Measurements from ENCODE around the gene TEAD4.

Gene TEAD4

DNA sequence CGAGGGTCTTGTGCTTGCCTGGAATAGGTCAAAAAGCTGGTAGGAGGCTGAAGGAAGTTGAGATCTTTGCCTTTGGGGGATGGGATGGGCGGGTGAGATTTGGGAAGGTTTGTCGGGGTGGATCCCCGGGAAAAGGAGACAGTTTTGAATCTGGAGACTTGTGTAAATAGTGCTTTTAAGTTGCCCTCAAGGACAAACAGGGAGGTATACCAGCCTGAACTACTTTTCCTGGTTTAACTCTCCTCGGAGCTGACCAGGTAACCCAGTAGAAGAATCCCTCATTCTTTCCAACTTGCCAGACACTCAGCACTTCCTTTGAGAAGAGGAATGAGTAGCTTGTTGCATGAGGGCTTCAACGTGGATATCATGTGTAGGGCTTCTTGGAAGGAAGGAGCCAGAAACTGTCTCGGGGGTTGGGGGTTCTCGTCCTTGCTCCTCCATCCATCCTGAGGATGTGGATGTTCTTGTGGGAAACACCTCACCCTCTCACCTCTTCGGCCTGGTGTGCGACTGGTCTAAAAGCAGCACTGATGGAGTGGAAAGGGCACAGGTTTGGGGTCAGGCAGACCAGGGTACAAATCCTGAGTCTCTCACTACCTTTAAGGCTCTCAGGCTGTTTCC is 1.9 kb downstream of the TEAD4 start:
- DNase-seq = no peak

DNA sequence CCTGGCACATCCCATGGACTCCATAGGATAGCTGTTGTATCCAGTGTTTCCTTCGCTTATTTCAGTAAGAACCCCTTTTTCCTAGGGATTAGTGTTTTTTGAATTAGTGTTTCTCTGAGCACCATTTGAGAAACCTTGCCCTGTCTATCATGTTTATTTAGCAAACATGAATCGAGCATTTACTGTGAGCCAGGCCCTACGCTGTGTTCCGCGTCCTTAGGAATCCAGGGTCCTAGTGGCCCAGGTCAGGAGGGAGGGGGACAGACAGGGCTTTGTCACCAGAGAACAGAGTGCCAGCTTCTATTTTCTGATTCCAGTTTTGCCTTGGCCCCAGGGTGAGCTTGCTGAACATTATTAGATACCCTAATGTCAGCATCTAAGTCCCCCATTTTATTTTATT is 2.5 kb downstream of the TEAD4 start:
- DNase-seq = no peak

DNA sequence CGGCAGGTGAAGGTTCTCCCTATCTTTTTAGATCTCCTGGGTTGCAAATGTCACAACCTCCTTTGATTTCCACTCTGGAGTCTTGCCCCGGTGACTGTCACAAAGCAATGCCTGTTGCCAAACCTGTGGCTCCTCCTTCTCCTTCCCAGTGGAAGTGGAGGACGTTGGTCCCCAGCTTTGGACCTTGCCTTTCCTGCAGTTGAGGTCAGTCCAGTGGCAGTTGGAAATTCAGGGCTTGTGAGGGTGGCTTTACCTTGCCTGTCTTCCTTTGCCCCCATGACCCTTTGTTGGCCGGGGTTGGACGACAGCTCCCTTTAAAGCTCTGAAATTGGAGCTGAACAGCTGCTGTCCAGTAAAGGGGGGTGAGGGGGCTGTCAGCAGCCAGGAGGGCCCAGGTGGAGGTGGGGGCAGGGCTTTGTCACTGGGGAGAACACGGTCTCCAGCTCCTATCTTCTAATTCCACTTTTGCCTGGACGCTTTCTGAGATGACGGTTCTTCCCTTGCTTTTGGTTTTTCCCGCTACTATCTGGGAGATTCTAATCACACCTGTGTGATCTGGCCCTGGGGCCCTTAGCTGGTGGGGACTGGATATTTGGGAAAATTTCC is 4.1 kb downstream of the TEAD4 start:
- DNase-seq = no peak

GRCh38 chr12:2963760-2964292 is 4.6 kb downstream of the TEAD4 start:
- DNase-seq = no peak

GRCh38 chr12:2967651-2968050 is 8.5 kb downstream of the TEAD4 start:
- no peak for DNase-seq

GRCh38 chr12:2970744-2971143 is 11.5 kb downstream of the TEAD4 start:
- no peak for DNase-seq

- DNase-seq = no peak
These were observed 14.4 kb downstream of the TEAD4 start for GRCh38 chr12:2973566-2973965.

- DNase-seq = no peak
These were observed 15.4 kb downstream of the TEAD4 start for GRCh38 chr12:2974560-2974971.

GRCh38 chr12:2976581-2976996 is 17.4 kb downstream of the TEAD4 start:
- DNase-seq = no peak

DNA sequence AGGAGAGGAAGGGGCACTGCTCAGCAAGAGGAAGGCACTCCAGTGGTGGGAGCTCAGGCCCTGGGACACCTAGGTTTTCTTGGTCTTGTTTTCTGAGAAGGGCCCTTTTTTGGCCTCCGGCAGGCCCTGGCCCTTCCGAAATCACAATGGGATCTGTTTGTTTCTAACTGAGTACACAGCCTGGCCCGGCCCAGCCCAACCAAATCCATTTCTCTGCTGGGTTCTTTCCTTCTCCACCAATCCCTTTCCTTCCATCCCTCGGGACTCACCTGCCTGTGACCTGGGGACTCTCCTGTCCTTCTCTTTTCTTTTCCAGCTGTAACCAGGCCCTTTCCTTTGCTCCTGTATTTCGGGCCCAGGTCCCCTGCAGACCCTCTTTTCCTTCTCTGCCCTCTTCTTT is 18.6 kb downstream of the TEAD4 start:
- DNase-seq = no peak

DNA sequence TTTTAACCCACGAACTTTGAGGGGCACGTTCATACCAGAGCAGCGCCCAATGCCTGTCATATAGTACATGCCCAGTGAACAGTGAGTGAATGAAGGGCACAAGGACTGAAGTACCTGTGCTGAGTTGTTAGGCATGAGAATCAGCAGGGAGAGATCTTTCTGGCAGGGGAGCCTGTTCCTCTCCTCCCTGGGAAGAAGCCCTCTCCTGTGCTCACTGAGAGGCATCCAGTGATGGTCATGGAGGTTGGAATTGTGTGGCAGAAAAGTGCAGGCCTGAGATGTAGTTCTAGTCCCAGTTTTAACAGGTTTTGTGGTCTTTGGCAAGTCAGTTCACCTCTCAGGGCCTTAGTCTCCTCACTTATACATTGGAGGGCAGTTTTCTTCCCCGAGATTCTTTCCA is 20.6 kb downstream of the TEAD4 start:
- no peak for DNase-seq

GRCh38 chr12:2980630-2981029 is 21.4 kb downstream of the TEAD4 start:
- no peak for DNase-seq

GRCh38 chr12:2982361-2982760 is 23.2 kb downstream of the TEAD4 start:
- DNase-seq = no peak

- no peak for DNase-seq
These were observed 25.1 kb downstream of the TEAD4 start for GRCh38 chr12:2984249-2984648.

GRCh38 chr12:2984698-2985097 is 25.5 kb downstream of the TEAD4 start:
- DNase-seq = no peak

DNA sequence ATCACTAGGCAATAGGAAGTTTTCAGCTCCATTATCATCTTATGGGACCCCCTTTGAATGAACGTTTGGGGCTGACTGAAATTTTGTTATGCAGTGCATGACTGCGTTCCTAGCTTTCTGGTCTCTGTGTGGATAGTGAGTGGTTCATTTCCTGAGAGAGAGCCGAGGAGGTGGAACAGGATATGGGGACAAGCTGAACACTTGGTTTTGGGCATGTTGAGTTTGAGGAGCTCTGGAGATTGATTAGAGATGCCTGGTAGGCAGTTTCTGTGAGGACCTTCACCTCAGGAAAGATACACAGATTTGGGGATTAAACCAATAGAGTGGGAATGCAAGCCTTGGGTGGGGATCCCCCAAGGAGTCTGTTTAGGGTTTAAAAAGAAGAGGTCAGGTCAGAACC is 27.7 kb downstream of the TEAD4 start:
- DNase-seq = no peak

DNA sequence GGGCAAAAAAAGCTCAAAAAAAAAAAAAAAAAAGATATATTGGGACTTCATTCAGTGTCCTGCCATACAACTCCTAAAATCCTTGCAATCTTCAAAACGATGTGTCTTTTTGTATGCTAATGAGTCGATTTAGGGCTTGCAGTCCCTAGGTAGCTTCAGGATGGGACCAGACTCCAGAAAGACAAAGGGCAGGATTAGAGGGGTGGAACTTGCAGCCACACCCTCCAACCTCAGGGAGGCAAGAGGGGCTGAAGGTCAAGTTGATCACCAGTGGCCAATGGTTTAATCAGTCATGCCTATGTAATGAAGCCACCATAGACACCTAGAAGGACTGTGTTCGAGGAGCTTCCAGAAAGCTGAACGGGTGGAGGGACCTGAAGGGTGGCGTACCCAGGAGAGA is 29.3 kb downstream of the TEAD4 start:
- no peak for DNase-seq

GRCh38 chr12:2992724-2993123 is 33.5 kb downstream of the TEAD4 start:
- no peak for DNase-seq

DNA sequence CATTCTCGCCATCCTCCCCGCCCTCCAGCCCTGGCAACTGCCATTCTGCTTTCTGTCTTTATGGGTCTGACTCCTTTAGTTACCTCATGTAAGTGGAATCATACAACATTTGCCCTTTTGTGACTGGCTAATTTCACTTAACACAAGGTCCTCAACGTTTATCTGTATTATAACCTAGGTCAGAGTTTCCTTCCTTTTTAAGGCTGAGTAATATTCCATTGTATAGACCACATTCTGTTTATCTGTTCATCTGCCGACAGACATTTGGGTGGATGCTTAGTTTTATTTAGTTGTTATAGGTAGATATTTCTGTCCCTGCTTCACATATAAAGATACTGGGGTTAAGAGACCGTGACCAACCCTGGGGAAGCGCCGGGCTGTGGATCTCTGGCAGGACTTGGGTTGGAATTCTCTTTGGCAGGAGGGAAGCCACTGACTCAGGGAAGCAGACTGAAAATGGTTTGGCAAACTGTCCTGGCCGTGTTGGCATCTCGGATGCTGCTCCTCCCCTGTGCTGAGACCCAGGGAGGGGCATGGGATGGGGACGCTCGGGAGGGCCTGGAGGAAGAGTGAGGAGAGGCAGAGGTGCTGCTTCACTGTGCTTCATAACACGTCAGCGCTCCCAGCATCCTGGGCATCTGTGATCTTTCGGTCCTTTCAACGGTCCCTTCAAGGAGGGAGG is 38.9 kb downstream of the TEAD4 start:
- no peak for DNase-seq

DNA sequence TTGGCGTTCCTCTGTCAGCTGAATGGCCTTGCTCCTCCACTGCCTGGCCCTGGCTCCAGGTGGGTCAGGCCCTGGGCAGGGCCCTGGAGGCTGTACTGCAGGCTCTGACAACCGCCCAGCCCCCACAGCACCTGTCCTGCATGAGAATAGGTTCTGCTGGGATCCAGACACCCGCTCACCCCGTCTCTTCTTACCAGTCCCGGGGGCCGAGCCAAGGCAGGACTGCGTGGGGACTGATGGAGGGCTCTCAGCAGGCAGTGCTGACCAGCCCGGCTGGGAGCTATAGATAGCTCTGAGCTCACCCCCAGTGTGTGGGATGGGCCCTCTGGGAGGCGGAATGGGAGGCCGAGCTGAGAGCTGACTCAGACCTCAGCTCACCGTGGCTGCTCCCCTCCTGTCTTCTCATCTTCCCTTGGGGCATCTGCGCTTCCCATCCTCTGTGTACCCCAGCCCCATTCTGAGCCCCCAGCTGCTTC is 39.6 kb downstream of the TEAD4 start:
- peak in 1 of 2 donors; percentile 27 for DNase-seq

GRCh38 chr12:2999265-2999841 is 40.2 kb downstream of the TEAD4 start:
- no peak for DNase-seq

GRCh38 chr12:3000548-3001275 is 41.5 kb downstream of the TEAD4 start:
- DNase-seq = no peak

DNA sequence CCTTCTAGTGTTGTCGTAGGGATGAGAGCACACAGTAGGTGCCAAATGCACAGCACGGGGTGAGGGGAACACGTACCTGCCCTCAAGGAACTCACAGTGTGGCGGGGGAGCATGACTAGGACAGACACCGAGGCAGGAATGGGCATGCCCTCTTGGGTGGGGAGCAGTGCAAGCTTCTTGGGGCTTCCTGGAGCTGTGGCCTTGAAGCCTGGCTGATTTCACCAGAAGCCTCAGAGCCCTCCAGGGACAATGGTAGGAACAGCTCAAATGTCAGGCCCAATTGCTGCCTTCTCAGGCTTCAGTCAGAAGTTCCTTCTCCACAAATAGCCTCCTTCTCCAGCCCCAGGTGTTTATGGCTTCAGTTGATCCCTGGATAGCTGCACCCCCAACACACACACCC is 43.4 kb downstream of the TEAD4 start:
- DNase-seq = no peak
